PC-3 (cell line): ENCODE results near the gene CCDC159. TPM values are rescaled to one million over a fixed set of nuclear protein-coding genes. Genes with fewer than 3 reads are reported as not detected.

Experiments
- ATAC-seq: fragments of 200-7000 bp; cut with Tn5 transposase; 2 replicates; pipeline ENCODE4 v1.9.1; 2020; ENCODE audit warnings: mild to moderate bottlenecking, moderate library complexity
- BruUV-seq: library from RNA; stranded (reverse); fragments of 400-500 nt; replicated peaks from 2 replicates; lab custom pipeline; 2021; lab: Mats Ljungman, UMichigan
- CTCF ChIA-PET: fragments of 300-600 bp; sonication (Branson Sonifier 250); formaldehyde crosslinking; loops from one replicate; lab custom pipeline; 2022; ENCODE audit warnings: antibody characterized with exemption; lab: Charles Lee
- POLR2A ChIA-PET: fragments of 300-600 bp; sonication (Branson Sonifier 250); formaldehyde crosslinking; loops from one replicate; lab custom pipeline; 2022; ENCODE audit warnings: antibody characterized with exemption; ENCODE audit not compliant: unreplicated experiment; lab: Charles Lee
- DNase-seq: peaks from one replicate; pipeline ENCODE4 v3.0.0-alpha.2; 2015
- H2AFZ ChIP-seq: fragments of 300-600 bp; sonication (generic); 2 replicates; pipeline ENCODE4 v1.6.0; 2016; ENCODE audit warnings: antibody characterized with exemption, low read length
- H3F3A ChIP-seq: fragments of 300-600 bp; sonication (generic); one replicate; pipeline ENCODE4 v1.6.0; 2017; ENCODE audit warnings: antibody characterized with exemption, low read length, control low read depth, mild to moderate bottlenecking; ENCODE audit not compliant: unreplicated experiment
- H3K27ac ChIP-seq: fragments of 300-600 bp; sonication (generic); 2 replicates; pipeline ENCODE4 v1.5.1; 2016; ENCODE audit warnings: mild to moderate bottlenecking, low read length
- H3K27me3 ChIP-seq: fragments of 300-600 bp; sonication (generic); 2 replicates; pipeline ENCODE4 v1.6.1; 2016; ENCODE audit warnings: low read length, mixed read lengths
- H3K36me3 ChIP-seq: fragments of 300-600 bp; sonication (generic); 2 replicates; pipeline ENCODE4 v1.6.1; 2016; ENCODE audit warnings: low read depth, mixed run types, low read length, mixed read lengths
- H3K4me1 ChIP-seq: fragments of 300-600 bp; sonication (generic); 2 replicates; pipeline ENCODE4 v1.5.1; 2016; ENCODE audit warnings: low read length; ENCODE audit not compliant: insufficient read depth
- H3K4me2 ChIP-seq: fragments of 300-600 bp; sonication (generic); 2 replicates; pipeline ENCODE4 v1.6.0; 2016; ENCODE audit warnings: low read length
- H3K4me3 ChIP-seq: fragments of 300-600 bp; sonication (generic); 2 replicates; pipeline ENCODE4 v1.5.1; 2016; ENCODE audit warnings: mild to moderate bottlenecking, low read length, mixed read lengths
- H3K79me2 ChIP-seq: fragments of 300-600 bp; sonication (generic); 2 replicates; pipeline ENCODE4 v1.6.1; 2017; ENCODE audit warnings: low read length, mixed read lengths
- H3K9ac ChIP-seq: fragments of 300-600 bp; sonication (generic); 2 replicates; pipeline ENCODE4 v1.6.0; 2016; ENCODE audit warnings: mild to moderate bottlenecking, low read length
- H3K9me2 ChIP-seq: fragments of 300-600 bp; sonication (generic); replicated peaks from 2 replicates; pipeline ENCODE4 v1.6.1; 2016; ENCODE audit warnings: mixed run types, low read length, mixed read lengths
- H3K9me3 ChIP-seq: fragments of 300-600 bp; sonication (generic); 2 replicates; pipeline ENCODE4 v1.6.1; 2016; ENCODE audit warnings: low read length, mixed read lengths
- H4K20me1 ChIP-seq: fragments of 300-600 bp; sonication (generic); 2 replicates; pipeline ENCODE4 v1.6.1; 2016; ENCODE audit warnings: low read length, mixed read lengths
- EZH2 ChIP-seq: fragments of 300-600 bp; sonication (generic); IDR thresholded peaks from one replicate; pipeline ENCODE4 v1.6.1; 2017; ENCODE audit warnings: antibody characterized with exemption, mild to moderate bottlenecking, low read length; ENCODE audit not compliant: unreplicated experiment
- EZH2phosphoT487 ChIP-seq: fragments of 300-600 bp; sonication (generic); IDR thresholded peaks from 2 replicates; pipeline ENCODE4 v1.6.1; 2018; ENCODE audit warnings: mild to moderate bottlenecking, antibody characterized with exemption, low read length, borderline replicate concordance
- intact Hi-C: fragments of 100-400 bp; cut with micrococcal nuclease; formaldehyde crosslinking; loops from 2 replicates; pipeline ENCODE4 v1.9.0; 2023
- total RNA-seq: library from RNA; depleted of rRNA; stranded (reverse); fragments of >200 nt; gene quantifications from 2 replicates; pipeline ENCODE4 v1.2.3, GENCODE V29; 2014
- TF ChIP-seq, protein P1 (sequence below): fragments of 300-600 bp; sonication (generic); conservative IDR thresholded peaks from 2 replicates; pipeline ENCODE4 v1.5.1; 2017; ENCODE audit warnings: antibody characterized with exemption, low read depth, mild to moderate bottlenecking, low read length

Gene CCDC159
- total RNA-seq, 1 experiment from 2014 or later = 10.3 TPM

DNA sequence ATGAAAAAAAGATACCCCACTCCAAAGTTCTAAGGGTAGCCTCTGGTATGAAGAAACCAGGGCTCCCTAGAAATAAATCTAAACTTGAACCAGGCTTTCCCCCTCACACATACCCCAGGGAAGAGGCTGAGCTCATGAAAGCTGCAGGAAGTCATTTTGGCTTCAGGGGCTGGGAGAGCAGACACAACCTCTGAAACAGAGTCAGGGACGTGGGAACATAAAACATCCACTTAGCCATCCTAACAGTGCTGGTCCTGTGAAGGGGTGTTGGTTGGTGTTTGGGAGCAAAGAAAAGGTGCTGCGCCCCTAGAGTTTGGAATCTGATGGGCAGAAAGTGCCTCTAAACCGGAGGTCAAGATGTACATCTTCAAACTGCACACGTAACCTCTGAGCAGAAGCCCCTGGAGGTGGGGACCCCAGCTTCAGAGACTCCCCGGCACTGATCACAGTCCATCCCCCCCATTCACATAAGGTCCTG, 22.7 kb upstream of the CCDC159 start:
- no peak overlapping the region for H3K9ac ChIP-seq
- no peaks in the 10 kb centered on the region for H4K20me1 ChIP-seq
- 0 out of 2 replicates have a peak, but pooled peaks cover 3% of the 10 kb centered on the region for H3K4me1 ChIP-seq
- CTCF ChIA-PET = interaction anchor here (0.5 to 0.6 kb wide), 2 partner anchors 54 to 119 kb away, joined by 3 to 5 read pairs; no protein-coding TSS in a partner anchor
- intact Hi-C loops = no loop called here
- TF ChIP-seq, protein P1, sequence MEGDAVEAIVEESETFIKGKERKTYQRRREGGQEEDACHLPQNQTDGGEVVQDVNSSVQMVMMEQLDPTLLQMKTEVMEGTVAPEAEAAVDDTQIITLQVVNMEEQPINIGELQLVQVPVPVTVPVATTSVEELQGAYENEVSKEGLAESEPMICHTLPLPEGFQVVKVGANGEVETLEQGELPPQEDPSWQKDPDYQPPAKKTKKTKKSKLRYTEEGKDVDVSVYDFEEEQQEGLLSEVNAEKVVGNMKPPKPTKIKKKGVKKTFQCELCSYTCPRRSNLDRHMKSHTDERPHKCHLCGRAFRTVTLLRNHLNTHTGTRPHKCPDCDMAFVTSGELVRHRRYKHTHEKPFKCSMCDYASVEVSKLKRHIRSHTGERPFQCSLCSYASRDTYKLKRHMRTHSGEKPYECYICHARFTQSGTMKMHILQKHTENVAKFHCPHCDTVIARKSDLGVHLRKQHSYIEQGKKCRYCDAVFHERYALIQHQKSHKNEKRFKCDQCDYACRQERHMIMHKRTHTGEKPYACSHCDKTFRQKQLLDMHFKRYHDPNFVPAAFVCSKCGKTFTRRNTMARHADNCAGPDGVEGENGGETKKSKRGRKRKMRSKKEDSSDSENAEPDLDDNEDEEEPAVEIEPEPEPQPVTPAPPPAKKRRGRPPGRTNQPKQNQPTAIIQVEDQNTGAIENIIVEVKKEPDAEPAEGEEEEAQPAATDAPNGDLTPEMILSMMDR = no peak
- no peak for TF ChIP-seq EZH2
- TF ChIP-seq EZH2phosphoT487 = no peak
- no peaks in the 10 kb centered on the region for H3F3A ChIP-seq
- H3K27ac ChIP-seq = no peak overlapping the region
- no peak overlapping the region for H3K4me2 ChIP-seq
- no peaks in the 10 kb centered on the region for H3K79me2 ChIP-seq
- H3K9me3 ChIP-seq = no peaks in the 10 kb centered on the region
- H3K4me3 ChIP-seq = no peak overlapping the region
- DNase-seq (no peak), ATAC-seq (no peak)
- H3K27me3 ChIP-seq = no peaks in the 10 kb centered on the region
- TSS peak; percentile 32 for BruUV-seq
- H2AFZ ChIP-seq = no peak overlapping the region
- POLR2A ChIA-PET = no interaction called here
- no peaks in the 10 kb centered on the region for H3K9me2 ChIP-seq
- peaks cover 8% of the 10 kb centered on the region for H3K36me3 ChIP-seq

DNA sequence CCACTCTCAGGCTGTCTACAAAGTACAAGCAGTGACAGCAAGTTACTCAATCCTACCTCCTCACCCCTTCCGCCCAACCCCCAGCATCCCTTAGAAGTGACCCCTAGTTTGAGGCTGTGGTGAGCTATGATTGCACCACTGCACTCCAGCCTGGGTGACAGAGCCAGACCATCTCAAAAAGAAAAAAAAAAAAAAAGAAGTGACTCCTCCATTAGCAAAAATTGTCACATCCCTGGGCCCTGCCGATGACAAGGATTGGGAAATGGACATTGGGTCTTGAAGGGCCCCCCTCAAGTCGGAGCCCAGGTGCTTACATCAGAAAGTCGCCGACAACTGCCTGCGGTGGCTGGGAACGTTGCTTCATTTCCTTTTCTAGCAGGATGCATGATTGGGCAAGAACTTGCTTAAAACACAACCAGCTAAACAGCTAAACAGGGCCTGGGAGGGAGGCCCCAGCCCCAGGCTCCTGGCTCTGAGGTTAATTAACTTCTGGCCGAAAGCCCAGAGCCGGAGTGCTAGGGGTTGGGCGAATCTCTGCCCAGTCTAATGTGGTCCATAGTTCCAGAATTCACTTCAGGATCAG, 22.1 kb upstream of the CCDC159 start:
- no peak overlapping the region for H3K4me3 ChIP-seq
- no peaks in the 10 kb centered on the region for H3K79me2 ChIP-seq
- H3K9me3 ChIP-seq = no peaks in the 10 kb centered on the region
- no peak overlapping the region for H2AFZ ChIP-seq
- ATAC-seq = peak; percentile 42; the same call in 1 of the 2 replicates
- H3F3A ChIP-seq = no peaks in the 10 kb centered on the region
- TF ChIP-seq EZH2phosphoT487 = no peak
- TF ChIP-seq EZH2 = no peak
- TF ChIP-seq, protein P1 = no peak
- H3K4me1 ChIP-seq = 0 out of 2 replicates have a peak, but pooled peaks cover 3% of the 10 kb centered on the region
- POLR2A ChIA-PET = no interaction called here
- H3K36me3 ChIP-seq = peaks cover 8% of the 10 kb centered on the region
- DNase-seq = peak; percentile 57
- H3K27me3 ChIP-seq = no peaks in the 10 kb centered on the region
- no peak overlapping the region for H3K9ac ChIP-seq
- no peaks in the 10 kb centered on the region for H3K9me2 ChIP-seq
- H3K4me2 ChIP-seq = no peak overlapping the region
- CTCF ChIA-PET = interaction anchor here (0.5 to 0.7 kb wide), 3 partner anchors 53 to 378 kb away, joined by 3 to 5 read pairs (median 4); no protein-coding TSS in a partner anchor
- no TSS peak for BruUV-seq
- no peak overlapping the region for H3K27ac ChIP-seq
- intact Hi-C loops = no loop called here
- no peaks in the 10 kb centered on the region for H4K20me1 ChIP-seq
